Ovary (tissue), 3 donors: Measurements from ENCODE around the gene ABCG2.

Source experiments
- EP300 ChIP-seq: sonication (generic); formaldehyde crosslinking; IDR thresholded peaks from one replicate; pipeline ENCODE4 v1.6.1; 2017; ENCODE audit warnings: antibody characterized with exemption
- POLR2A ChIP-seq: fragments of 450-650 bp; IDR thresholded peaks from one replicate; pipeline ENCODE4 v1.6.1; 2017; ENCODE audit warnings: antibody characterized with exemption, mild to moderate bottlenecking, moderate library complexity
- TF ChIP-seq, protein P1 (sequence below), 3 donors: fragments of 450-650 bp in 2 of 3; fragments of 200-600 bp in 1 of 3; IDR thresholded peaks; one replicate each; pipeline versions ENCODE4 v1.5.1 to v1.8.0; 2016 to 2022; ENCODE audit warnings: antibody characterized with exemption in 3 of 3, mild to moderate bottlenecking in 1 of 3
- donor health status: DM: no; HTN: no; CAD: no.

DNA sequence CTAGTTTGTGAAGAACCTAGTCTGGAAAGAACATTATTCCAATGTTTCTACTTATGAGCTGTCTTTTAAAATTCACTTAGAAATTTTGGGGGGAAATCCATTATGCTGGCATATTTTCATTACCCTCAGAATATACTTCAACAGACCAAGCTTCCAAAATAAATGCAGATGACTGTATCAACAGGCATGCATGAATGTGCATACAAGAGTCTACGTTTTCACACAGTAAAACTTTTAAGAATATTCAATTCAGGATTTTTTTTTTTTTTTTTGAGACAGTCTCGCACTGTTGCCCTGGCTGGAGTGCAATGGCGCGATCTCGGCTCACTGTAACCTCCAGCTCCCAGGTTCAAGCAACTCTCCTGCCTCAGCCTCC is 49.7 kb downstream of the ABCG2 start:
- TF ChIP-seq, protein P1, sequence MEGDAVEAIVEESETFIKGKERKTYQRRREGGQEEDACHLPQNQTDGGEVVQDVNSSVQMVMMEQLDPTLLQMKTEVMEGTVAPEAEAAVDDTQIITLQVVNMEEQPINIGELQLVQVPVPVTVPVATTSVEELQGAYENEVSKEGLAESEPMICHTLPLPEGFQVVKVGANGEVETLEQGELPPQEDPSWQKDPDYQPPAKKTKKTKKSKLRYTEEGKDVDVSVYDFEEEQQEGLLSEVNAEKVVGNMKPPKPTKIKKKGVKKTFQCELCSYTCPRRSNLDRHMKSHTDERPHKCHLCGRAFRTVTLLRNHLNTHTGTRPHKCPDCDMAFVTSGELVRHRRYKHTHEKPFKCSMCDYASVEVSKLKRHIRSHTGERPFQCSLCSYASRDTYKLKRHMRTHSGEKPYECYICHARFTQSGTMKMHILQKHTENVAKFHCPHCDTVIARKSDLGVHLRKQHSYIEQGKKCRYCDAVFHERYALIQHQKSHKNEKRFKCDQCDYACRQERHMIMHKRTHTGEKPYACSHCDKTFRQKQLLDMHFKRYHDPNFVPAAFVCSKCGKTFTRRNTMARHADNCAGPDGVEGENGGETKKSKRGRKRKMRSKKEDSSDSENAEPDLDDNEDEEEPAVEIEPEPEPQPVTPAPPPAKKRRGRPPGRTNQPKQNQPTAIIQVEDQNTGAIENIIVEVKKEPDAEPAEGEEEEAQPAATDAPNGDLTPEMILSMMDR (IDR thresholded peaks at IDR 0.05): no peak
- TF ChIP-seq EP300 (no peak), POLR2A (no peak)
